ENCODE measurements around the gene SPAG5.
"Not testable (repeated sequence)": the region's sequence is repeated elsewhere in the genome, so short reads cannot be mapped to it uniquely, and the experiment has no call there.

The SPAG5 gene

GRCh38 chr17:28599311-28600184, 723 bp upstream of the SPAG5 start:
- DNase-seq, result peak; percentile 50 to 64

GRCh38 chr17:28598389-28598788, 436 bp downstream of the SPAG5 start:
- no peak for DNase-seq

- no peak for DNase-seq
Observed at GRCh38 chr17:28597606-28598383, 1.0 kb downstream of the SPAG5 start.

- no peak for DNase-seq
Observed at GRCh38 chr17:28592260-28592659, 6.6 kb downstream of the SPAG5 start.

- no peak for DNase-seq
Observed at GRCh38 chr17:28585851-28586250, 13.0 kb downstream of the SPAG5 start.

GRCh38 chr17:28584434-28584833, 14.4 kb downstream of the SPAG5 start:
- no peak for DNase-seq

GRCh38 chr17:28582513-28582912, 16.3 kb downstream of the SPAG5 start:
- DNase-seq, result no peak

GRCh38 chr17:28580959-28581358, 17.9 kb downstream of the SPAG5 start:
- DNase-seq, result no peak

GRCh38 chr17:28579526-28579925, 19.3 kb downstream of the SPAG5 start:
- no peak for DNase-seq

GRCh38 chr17:28578246-28579195, 20.3 kb downstream of the SPAG5 start:
- no peak for DNase-seq

GRCh38 chr17:28577466-28577824, 21.4 kb downstream of the SPAG5 start:
- DNase-seq, result no peak

- peak; percentile 98 to 99 for DNase-seq
Observed at GRCh38 chr17:28576758-28577465, 21.9 kb downstream of the SPAG5 start, which contains the start of gene ALDOC. ALDOC (minus strand) TSS chr17:28576895; CDS start chr17:28575532, 1,363 bp downstream.

GRCh38 chr17:28576016-28576415, 22.8 kb downstream of the SPAG5 start:
- DNase-seq, result not testable (repeated sequence)

GRCh38 chr17:28575126-28575795, 23.6 kb downstream of the SPAG5 start:
- no peak for DNase-seq

- DNase-seq, result no peak
Observed at GRCh38 chr17:28574526-28574925, 24.3 kb downstream of the SPAG5 start.

GRCh38 chr17:28573966-28574480, 24.8 kb downstream of the SPAG5 start:
- no peak for DNase-seq

- no peak for DNase-seq
Observed at GRCh38 chr17:28573521-28573920, 25.3 kb downstream of the SPAG5 start.

GRCh38 chr17:28573040-28573380, 25.8 kb downstream of the SPAG5 start:
- DNase-seq, result no peak

GRCh38 chr17:28572259-28573039, 26.4 kb downstream of the SPAG5 start:
- no peak for DNase-seq

GRCh38 chr17:28571361-28572122, 27.3 kb downstream of the SPAG5 start, which contains the start of gene PIGS:
PIGS (minus strand) TSS chr17:28571524; CDS start chr17:28571496, 28 bp downstream.
- peak; percentile 85 to 88 for DNase-seq
